Fibroblast of pulmonary artery (primary cell): Measurements from ENCODE around the gene BNC2.

Experiments used
- DNase-seq: peaks from one replicate; pipeline ENCODE4 v3.0.0-alpha.2; 2010; ENCODE audit warnings: low read depth
- H3K4me3 ChIP-seq: replicated peaks from 2 replicates; pipeline ENCODE4 v1.5.1; 2011; ENCODE audit warnings: low read depth, mild to moderate bottlenecking, control low read depth, low read length, moderate library complexity
- TF ChIP-seq, protein P1 (sequence below): IDR thresholded peaks from 2 replicates; pipeline ENCODE4 v1.5.1; 2011; ENCODE audit warnings: mild to moderate bottlenecking, control low read depth, low read length, inconsistent platforms; ENCODE audit errors: missing control alignments

Gene BNC2

GRCh38 chr9:16406526-16407225 is 463.8 kb downstream of the BNC2 start:
- TF ChIP-seq, protein P1, sequence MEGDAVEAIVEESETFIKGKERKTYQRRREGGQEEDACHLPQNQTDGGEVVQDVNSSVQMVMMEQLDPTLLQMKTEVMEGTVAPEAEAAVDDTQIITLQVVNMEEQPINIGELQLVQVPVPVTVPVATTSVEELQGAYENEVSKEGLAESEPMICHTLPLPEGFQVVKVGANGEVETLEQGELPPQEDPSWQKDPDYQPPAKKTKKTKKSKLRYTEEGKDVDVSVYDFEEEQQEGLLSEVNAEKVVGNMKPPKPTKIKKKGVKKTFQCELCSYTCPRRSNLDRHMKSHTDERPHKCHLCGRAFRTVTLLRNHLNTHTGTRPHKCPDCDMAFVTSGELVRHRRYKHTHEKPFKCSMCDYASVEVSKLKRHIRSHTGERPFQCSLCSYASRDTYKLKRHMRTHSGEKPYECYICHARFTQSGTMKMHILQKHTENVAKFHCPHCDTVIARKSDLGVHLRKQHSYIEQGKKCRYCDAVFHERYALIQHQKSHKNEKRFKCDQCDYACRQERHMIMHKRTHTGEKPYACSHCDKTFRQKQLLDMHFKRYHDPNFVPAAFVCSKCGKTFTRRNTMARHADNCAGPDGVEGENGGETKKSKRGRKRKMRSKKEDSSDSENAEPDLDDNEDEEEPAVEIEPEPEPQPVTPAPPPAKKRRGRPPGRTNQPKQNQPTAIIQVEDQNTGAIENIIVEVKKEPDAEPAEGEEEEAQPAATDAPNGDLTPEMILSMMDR: no peak
- H3K4me3 ChIP-seq: no peak overlapping the region
- DNase-seq: no peak

DNA sequence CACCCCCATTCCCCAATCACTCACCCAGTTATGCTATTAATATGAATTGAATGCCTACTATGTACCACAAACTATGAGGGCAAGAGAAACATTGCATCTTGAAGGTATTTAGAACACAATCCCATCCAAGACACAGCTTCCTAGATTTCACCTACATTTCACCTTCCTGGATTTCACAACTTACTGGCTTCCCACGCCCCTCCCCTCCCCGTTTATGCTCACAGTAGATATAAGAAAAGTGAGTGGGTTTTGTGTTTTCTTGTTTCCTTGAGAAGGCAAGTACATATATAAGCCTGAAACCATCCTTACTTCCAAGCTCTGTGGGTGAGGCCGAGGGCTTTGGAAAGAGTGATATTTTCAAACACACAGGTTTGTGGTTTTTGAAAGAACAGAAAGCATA is 465.0 kb downstream of the BNC2 start:
- H3K4me3 ChIP-seq: no peak overlapping the region
- peak; percentile 38 for DNase-seq
- TF ChIP-seq, protein P1: no peak

GRCh38 chr9:16401701-16402100 is 468.8 kb downstream of the BNC2 start:
- DNase-seq: no peak
- H3K4me3 ChIP-seq: no peak overlapping the region
- TF ChIP-seq, protein P1: no peak

GRCh38 chr9:16398691-16399090 is 471.8 kb downstream of the BNC2 start:
- H3K4me3 ChIP-seq: no peak overlapping the region
- no peak for DNase-seq
- TF ChIP-seq, protein P1: no peak

- H3K4me3 ChIP-seq: no peak overlapping the region
- DNase-seq: peak; percentile 44
- TF ChIP-seq, protein P1: no peak
Measured at GRCh38 chr9:16396389-16396788, 474.1 kb downstream of the BNC2 start.

- no peak overlapping the region for H3K4me3 ChIP-seq
- TF ChIP-seq, protein P1: no peak
- no peak for DNase-seq
Measured at GRCh38 chr9:16391369-16391768, 479.1 kb downstream of the BNC2 start.

- TF ChIP-seq, protein P1: no peak
- H3K4me3 ChIP-seq: no peak overlapping the region
- DNase-seq: peak; percentile 21
Measured at GRCh38 chr9:16387382-16387781, 483.1 kb downstream of the BNC2 start.
